ENCODE data around the gene ZIM2.

DNA sequence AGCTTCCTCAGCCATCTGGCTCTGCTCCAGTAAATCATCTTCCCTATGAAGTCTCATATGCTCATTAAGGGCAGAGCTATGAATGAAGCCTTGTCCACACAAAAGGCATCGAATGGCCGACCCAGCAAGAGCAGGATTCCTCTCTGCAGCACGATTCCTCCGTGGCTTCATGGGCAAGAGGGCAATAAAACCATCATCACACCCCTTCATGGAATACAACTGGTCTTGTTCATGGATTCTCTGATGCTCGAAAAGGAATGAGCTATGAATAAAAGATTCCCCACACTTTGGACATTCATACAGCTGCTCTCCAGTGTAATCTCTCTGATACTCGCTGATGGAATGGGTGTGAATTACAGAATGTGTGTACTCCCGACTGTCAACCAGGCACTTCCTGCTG, 25.9 kb downstream of the ZIM2 start:
- TF ChIP-seq TCF4 (CRISPR knock-in tag; IDR thresholded peaks at IDR 0.05; ENCODE audit: borderline replicate concordance), result no peak
- TF ChIP-seq, protein P1, sequence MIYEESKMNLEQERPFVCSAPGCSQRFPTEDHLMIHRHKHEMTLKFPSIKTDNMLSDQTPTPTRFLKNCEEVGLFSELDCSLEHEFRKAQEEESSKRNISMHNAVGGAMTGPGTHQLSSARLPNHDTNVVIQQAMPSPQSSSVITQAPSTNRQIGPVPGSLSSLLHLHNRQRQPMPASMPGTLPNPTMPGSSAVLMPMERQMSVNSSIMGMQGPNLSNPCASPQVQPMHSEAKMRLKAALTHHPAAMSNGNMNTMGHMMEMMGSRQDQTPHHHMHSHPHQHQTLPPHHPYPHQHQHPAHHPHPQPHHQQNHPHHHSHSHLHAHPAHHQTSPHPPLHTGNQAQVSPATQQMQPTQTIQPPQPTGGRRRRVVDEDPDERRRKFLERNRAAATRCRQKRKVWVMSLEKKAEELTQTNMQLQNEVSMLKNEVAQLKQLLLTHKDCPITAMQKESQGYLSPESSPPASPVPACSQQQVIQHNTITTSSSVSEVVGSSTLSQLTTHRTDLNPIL (CRISPR knock-in tag; IDR thresholded peaks at IDR 0.05; ENCODE audit: low read depth), result no peak
- no peak for TF ChIP-seq ESRRG (CRISPR knock-in tag; IDR thresholded peaks at IDR 0.05)
- no peak for TF ChIP-seq BACH2 (CRISPR knock-in tag; IDR thresholded peaks at IDR 0.05; ENCODE audit: borderline replicate concordance)
- TF ChIP-seq ZNF8 (CRISPR knock-in tag; IDR thresholded peaks at IDR 0.05), result no peak
- TF ChIP-seq RARB (CRISPR knock-in tag; IDR thresholded peaks at IDR 0.05), result no peak
